Left lung (tissue), 10 donors: ENCODE results near the gene FAM78B. TPM values are rescaled to one million over a fixed set of nuclear protein-coding genes. Genes with fewer than 3 reads are reported as not detected.

ENCODE experiments used
- ATAC-seq: fragments of 200-7000 bp; cut with Tn5 transposase; one replicate; pipeline ENCODE4 v1.9.1; 2020; ENCODE audit warnings: moderate library complexity
- DNase-seq, 4 donors: peaks; one replicate each; pipeline ENCODE4 v3.0.0-alpha.2; 2013 to 2020
- H3K27ac ChIP-seq, 2 donors: fragments of 200-600 bp; sonication (generic) in 1 of 2; one replicate each; pipeline versions ENCODE4 v1.5.0 to v1.8.0; 2020 to 2021
- H3K27me3 ChIP-seq, 2 donors: fragments of 200-600 bp; sonication (generic) in 1 of 2; one replicate each; pipeline versions ENCODE4 v1.5.0 to v1.8.0; 2020 to 2021
- H3K36me3 ChIP-seq, 2 donors: fragments of 200-600 bp; sonication (generic) in 1 of 2; one replicate each; pipeline versions ENCODE4 v1.5.0 to v1.8.0; 2020 to 2021
- H3K4me1 ChIP-seq, 2 donors: fragments of 200-600 bp; one replicate each; pipeline ENCODE4 v1.8.0; 2021
- H3K4me3 ChIP-seq, 2 donors: fragments of 200-600 bp; sonication (generic) in 1 of 2; one replicate each; pipeline versions ENCODE4 v1.5.0 to v1.8.0; 2020 to 2021; ENCODE audit warnings: mild to moderate bottlenecking in 1 of 2
- H3K9me3 ChIP-seq, 2 donors: fragments of 200-600 bp; sonication (generic) in 1 of 2; one replicate each; pipeline versions ENCODE4 v1.5.0 to v1.8.0; 2020 to 2021
- intact Hi-C, 2 donors: fragments of 100-400 bp; cut with DNase I; formaldehyde crosslinking; loops; one replicate each; pipeline versions ENCODE4 v1.11.2 to v1.14.2; 2022
- polyA plus RNA-seq, 6 donors: library from polyadenylated mRNA; unstranded; fragments of 120-200 nt; gene quantifications; one replicate each; pipeline ENCODE4 v1.2.1, GENCODE V29; 2013; ENCODE audit not compliant: insufficient read length in 6 of 6
- total RNA-seq, 2 donors: library from RNA; stranded (reverse); fragmentation: NEBNext Ultra II Directional; extraction: Animal tissue kit (Norgen Biotek cat#: 25700); gene quantifications; one replicate each; pipeline ENCODE4 v1.2.1, GENCODE V29; 2021
- TF ChIP-seq, protein P1 (sequence below), 2 donors: fragments of 200-600 bp; sonication (generic) in 1 of 2; IDR thresholded peaks; one replicate each; pipeline versions ENCODE4 v1.5.0 to v1.8.0; 2021; ENCODE audit warnings: antibody characterized with exemption in 2 of 2
- donor health status: DM: no; HTN: yes; CAD: no.
- donor health status: DM: no; HTN: no; CAD: no.

Gene FAM78B
- total and polyA plus RNA-seq, 8 donors, result 0.81 to 1.1 (median 0.92) TPM

GRCh38 chr1:166174108-166174507 is 7.3 kb upstream of the FAM78B start:
- Histone ChIP-seq H3K27me3 (peaks cover 0 to 6% of the 10 kb centered on the region in 2 donors), H3K36me3 (no peaks in the 10 kb centered on the region), H3K27ac (no peak overlapping the region), H3K9me3 (no peaks in the 10 kb centered on the region), H3K4me3 (no peak overlapping the region), H3K4me1 (no peaks in the 10 kb centered on the region)
- intact Hi-C loops, result no loop called here
- DNase-seq (no peak), ATAC-seq (no peak)
- TF ChIP-seq, protein P1, sequence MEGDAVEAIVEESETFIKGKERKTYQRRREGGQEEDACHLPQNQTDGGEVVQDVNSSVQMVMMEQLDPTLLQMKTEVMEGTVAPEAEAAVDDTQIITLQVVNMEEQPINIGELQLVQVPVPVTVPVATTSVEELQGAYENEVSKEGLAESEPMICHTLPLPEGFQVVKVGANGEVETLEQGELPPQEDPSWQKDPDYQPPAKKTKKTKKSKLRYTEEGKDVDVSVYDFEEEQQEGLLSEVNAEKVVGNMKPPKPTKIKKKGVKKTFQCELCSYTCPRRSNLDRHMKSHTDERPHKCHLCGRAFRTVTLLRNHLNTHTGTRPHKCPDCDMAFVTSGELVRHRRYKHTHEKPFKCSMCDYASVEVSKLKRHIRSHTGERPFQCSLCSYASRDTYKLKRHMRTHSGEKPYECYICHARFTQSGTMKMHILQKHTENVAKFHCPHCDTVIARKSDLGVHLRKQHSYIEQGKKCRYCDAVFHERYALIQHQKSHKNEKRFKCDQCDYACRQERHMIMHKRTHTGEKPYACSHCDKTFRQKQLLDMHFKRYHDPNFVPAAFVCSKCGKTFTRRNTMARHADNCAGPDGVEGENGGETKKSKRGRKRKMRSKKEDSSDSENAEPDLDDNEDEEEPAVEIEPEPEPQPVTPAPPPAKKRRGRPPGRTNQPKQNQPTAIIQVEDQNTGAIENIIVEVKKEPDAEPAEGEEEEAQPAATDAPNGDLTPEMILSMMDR (IDR thresholded peaks at IDR 0.05), result no peak

DNA sequence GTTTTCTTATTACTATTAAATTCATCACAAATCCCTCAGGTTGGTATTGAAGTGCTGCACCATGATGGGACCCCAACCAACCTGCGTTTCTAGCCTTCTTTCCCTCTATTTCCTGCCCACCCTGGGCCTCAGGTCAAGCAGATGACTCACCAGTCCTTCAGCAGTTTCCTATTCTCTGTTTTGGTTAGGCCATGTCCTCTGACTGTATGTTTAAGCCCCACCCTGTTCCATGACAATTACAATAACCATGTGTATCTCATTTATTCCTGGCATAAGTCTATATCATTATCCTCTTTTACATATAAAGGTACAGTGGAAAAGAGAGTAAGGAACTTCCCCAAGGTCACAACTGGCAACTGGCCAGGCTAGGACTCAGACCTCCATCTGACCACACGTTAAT is 5.3 kb upstream of the FAM78B start:
- ATAC-seq (no peak), DNase-seq (no peak)
- Histone ChIP-seq H3K27ac (no peak overlapping the region), H3K9me3 (no peaks in the 10 kb centered on the region), H3K4me1 (no peaks in the 10 kb centered on the region), H3K36me3 (no peaks in the 10 kb centered on the region), H3K27me3 (peaks cover 0 to 23% of the 10 kb centered on the region in 2 donors), H3K4me3 (no peak overlapping the region)
- intact Hi-C loops, result no loop called here
- TF ChIP-seq, protein P1 (IDR thresholded peaks at IDR 0.05), result no peak

DNA sequence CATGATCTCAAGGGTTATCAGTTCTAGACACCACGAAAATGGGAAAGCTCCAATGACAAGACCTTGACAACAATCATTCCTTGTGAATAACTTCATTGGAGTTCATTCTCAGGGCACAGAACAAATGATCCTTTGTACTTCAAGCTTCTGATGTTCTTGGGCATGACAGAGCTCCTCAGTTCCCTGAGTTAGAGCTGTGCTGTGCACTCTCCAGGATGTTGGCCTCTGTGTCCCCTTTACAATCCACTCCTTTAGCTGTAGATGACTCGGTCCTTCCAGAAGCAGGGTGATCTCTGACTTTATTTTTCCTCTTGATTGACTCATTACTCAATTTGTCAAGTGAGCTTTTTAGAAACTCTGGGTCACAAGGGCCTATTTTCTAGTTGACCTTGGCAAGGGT is 3.9 kb upstream of the FAM78B start:
- Histone ChIP-seq H3K4me1 (peaks cover 0 to 6% of the 10 kb centered on the region in 2 donors), H3K9me3 (no peaks in the 10 kb centered on the region), H3K27me3 (peaks cover 0 to 36% of the 10 kb centered on the region in 2 donors), H3K27ac (no peak overlapping the region), H3K4me3 (no peak overlapping the region), H3K36me3 (no peaks in the 10 kb centered on the region)
- ATAC-seq (no peak), DNase-seq (no peak)
- intact Hi-C loops, result no loop called here
- TF ChIP-seq, protein P1 (IDR thresholded peaks at IDR 0.05), result no peak

DNA sequence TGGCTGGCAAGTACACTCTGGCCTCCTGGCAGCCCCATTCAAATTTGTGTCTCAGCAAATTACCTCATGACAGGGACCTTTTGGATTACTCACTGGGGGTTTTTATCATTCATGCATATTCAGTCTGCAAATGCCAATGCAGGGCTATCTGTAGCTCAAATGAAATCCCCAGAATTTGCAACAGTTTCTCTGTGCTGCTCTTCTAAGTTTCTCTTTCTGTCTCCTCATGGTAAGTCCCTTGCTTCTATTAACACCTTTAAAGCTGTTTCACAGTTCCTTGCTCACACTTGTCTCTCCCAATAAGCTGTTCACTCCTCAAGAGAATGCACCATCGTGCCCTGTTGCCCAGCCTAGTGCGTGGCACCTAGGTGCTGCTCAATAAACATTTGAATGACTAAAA is 3.3 kb upstream of the FAM78B start:
- ATAC-seq (no peak), DNase-seq (no peak)
- Histone ChIP-seq H3K27me3 (peaks cover 0 to 43% of the 10 kb centered on the region in 2 donors), H3K4me1 (peaks cover 0 to 12% of the 10 kb centered on the region in 2 donors), H3K4me3 (no peak overlapping the region), H3K27ac (no peak overlapping the region), H3K36me3 (no peaks in the 10 kb centered on the region), H3K9me3 (no peaks in the 10 kb centered on the region)
- intact Hi-C loops, result no loop called here
- TF ChIP-seq, protein P1 (IDR thresholded peaks at IDR 0.05), result no peak

- H3K4me3 ChIP-seq, result no peak overlapping the region
- ATAC-seq (no peak), DNase-seq (no peak)
- intact Hi-C loops, result no loop called here
- no peaks in the 10 kb centered on the region for H3K9me3 ChIP-seq
- peaks cover 8 to 52% of the 10 kb centered on the region in 2 donors for H3K27me3 ChIP-seq
- TF ChIP-seq, protein P1 (IDR thresholded peaks at IDR 0.05), result no peak
- no peak overlapping the region for H3K27ac ChIP-seq
- H3K4me1 ChIP-seq, result peaks cover 0 to 15% of the 10 kb centered on the region in 2 donors
- H3K36me3 ChIP-seq, result no peaks in the 10 kb centered on the region
Observed at GRCh38 chr1:166169182-166169581, 2.4 kb upstream of the FAM78B start.
